ENCODE data around the gene NPFFR1.

Gene NPFFR1

DNA sequence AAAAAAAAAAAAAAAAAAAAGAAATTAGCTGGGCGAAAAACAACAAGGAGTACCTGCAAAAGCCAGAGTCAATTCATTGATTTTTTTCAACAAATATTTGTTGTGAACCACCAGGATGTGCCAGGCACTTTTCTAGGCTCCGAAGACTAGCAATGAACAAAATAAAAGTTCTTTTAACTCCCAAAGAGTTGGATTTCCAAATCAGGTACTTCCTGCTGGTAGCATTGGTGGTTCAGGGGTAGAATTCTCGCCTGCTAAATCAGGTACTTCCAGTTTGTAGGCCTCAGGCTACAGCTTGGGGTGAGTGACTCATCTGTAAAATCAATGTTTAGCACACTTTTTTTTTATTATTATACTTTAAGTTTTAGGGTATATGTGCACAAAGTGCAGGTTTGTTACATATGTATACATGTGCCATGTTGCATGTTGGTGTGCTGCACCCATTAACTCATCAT, 61.4 kb downstream of the NPFFR1 start:
- DNase-seq = no peak

DNA sequence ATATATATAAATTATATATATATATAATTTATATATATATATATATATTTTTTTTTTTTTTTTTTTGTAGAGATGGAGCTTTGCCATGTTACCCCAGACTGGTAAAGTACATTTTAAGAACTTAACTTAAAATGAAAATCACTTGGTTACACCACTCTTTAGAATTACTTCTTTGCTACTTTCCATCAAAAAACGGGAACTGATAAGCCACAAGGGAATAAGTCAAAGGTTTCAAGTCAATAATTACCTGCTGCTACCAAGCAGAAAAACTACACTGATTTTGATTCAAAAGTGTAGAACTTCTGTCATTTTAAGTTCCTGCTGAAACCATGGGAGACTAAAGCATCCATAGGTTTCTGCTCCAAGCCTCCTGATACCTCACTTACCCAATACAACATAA, 62.8 kb downstream of the NPFFR1 start:
- no peak for DNase-seq

GRCh38 chr10:70212879-70213278, 70.9 kb downstream of the NPFFR1 start:
- DNase-seq = peak; percentile 20

DNA sequence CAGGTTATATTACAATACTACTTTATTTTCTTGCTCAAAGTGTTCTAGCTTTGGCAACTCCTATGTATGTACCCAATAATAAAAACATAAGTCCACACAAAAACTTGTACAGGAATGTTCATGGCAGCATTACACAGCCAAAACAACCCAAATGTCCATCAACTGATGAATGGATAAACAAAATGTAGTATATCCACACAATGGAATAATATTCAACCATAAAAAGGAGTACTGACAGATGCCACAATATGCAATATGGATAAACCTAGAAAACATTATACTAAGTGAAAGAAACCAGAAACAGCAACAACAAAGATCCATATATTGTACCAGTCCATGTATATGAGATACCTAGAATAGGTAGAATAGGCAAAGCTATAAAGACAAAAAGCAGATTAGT, 71.5 kb downstream of the NPFFR1 start:
- DNase-seq = no peak

GRCh38 chr10:70206762-70207161, 77.0 kb downstream of the NPFFR1 start:
- DNase-seq = no peak

- no peak for DNase-seq
These were observed 82.7 kb downstream of the NPFFR1 start for GRCh38 chr10:70201105-70201504.

GRCh38 chr10:70198696-70199466, 84.9 kb downstream of the NPFFR1 start:
- DNase-seq = no peak
